Limb (tissue), 2 donors: Measurements from ENCODE around the gene LHX4.

Experiments
- DNase-seq, 2 donors: peaks; one replicate each; pipeline ENCODE4 v3.0.0-alpha.2; 2016; ENCODE audit errors: extremely low spot score in 2 of 2

LHX4 gene

GRCh38 chr1:180256341-180257027, 26.4 kb downstream of the LHX4 start:
- DNase-seq = no peak

GRCh38 chr1:180257028-180257386, 26.9 kb downstream of the LHX4 start:
- DNase-seq = no peak

- no peak for DNase-seq
Measured at GRCh38 chr1:180257486-180257885, 27.4 kb downstream of the LHX4 start.

GRCh38 chr1:180258290-180258689, 28.2 kb downstream of the LHX4 start:
- no peak for DNase-seq

- DNase-seq = no peak
Measured at GRCh38 chr1:180258935-180259334, 28.9 kb downstream of the LHX4 start.

- no peak for DNase-seq
Measured at GRCh38 chr1:180259431-180260338, 29.6 kb downstream of the LHX4 start.

GRCh38 chr1:180260541-180260940, 30.5 kb downstream of the LHX4 start:
- no peak for DNase-seq

- no peak for DNase-seq
Measured at GRCh38 chr1:180261030-180261429, 31.0 kb downstream of the LHX4 start.

GRCh38 chr1:180261524-180262155, 31.6 kb downstream of the LHX4 start:
- no peak for DNase-seq

GRCh38 chr1:180262628-180263488, 32.8 kb downstream of the LHX4 start:
- DNase-seq = no peak

GRCh38 chr1:180264595-180264994, 34.5 kb downstream of the LHX4 start:
- peak in 1 of 2 donors; percentile 7 for DNase-seq

GRCh38 chr1:180265201-180265600, 35.1 kb downstream of the LHX4 start:
- peak in 1 of 2 donors; percentile 9 for DNase-seq

- DNase-seq = no peak
Measured at GRCh38 chr1:180265871-180266270, 35.8 kb downstream of the LHX4 start.

GRCh38 chr1:180266275-180267210, 36.5 kb downstream of the LHX4 start:
- peak in 1 of 2 donors; percentile 24 for DNase-seq

- DNase-seq = peak in 1 of 2 donors; percentile 16
Measured at GRCh38 chr1:180267211-180267561, 37.1 kb downstream of the LHX4 start.

GRCh38 chr1:180267761-180268555, 37.9 kb downstream of the LHX4 start:
- peak in 1 of 2 donors; percentile 27 for DNase-seq

- no peak for DNase-seq
Measured at GRCh38 chr1:180268556-180269075, 38.6 kb downstream of the LHX4 start.

- DNase-seq = no peak
Measured at GRCh38 chr1:180269645-180270529, 39.8 kb downstream of the LHX4 start.
